NB4 (cell line): ENCODE measurements around the gene MGME1.

Experiments used
- CTCF ChIP-seq: IDR thresholded peaks from one replicate; pipeline ENCODE4 v1.5.1; 2012; ENCODE audit warnings: low read depth, low read length
- MAX ChIP-seq: IDR thresholded peaks from 2 replicates; pipeline ENCODE4 v1.6.1; 2011; ENCODE audit warnings: low read depth, low read length
- MYC ChIP-seq: IDR thresholded peaks from 2 replicates; pipeline ENCODE4 v1.6.1; 2011; ENCODE audit warnings: low read depth, low read length
- POLR2A ChIP-seq: IDR thresholded peaks from 2 replicates; pipeline ENCODE4 v1.6.1; 2011; ENCODE audit warnings: mild to moderate bottlenecking; ENCODE audit not compliant: insufficient read length; ENCODE audit errors: extremely low read depth

GRCh38 chr20:17972121-17972520, 3.3 kb downstream of the MGME1 start:
- no peak for TF ChIP-seq CTCF
- TF ChIP-seq POLR2A: no peak
- TF ChIP-seq MYC: no peak
- TF ChIP-seq MAX: no peak
